Effector memory CD4-positive, alpha-beta T cell (primary cell): ENCODE data around the gene MYLIP.

Experiments
- DNase-seq, 3 donors: peaks; one replicate each; pipeline ENCODE4 v3.0.0-alpha.2; 2020
- H3K27ac ChIP-seq: 2 replicates; pipeline ENCODE4 v1.7.0; 2013; ENCODE audit warnings: mild to moderate bottlenecking, low read length, moderate library complexity; ENCODE audit not compliant: insufficient read depth, poor library complexity, severe bottlenecking
- H3K27me3 ChIP-seq: replicated peaks from 2 replicates; pipeline ENCODE4 v1.7.0; 2013; ENCODE audit warnings: mild to moderate bottlenecking, low read length; ENCODE audit not compliant: insufficient read depth, control insufficient read depth, poor library complexity, severe bottlenecking
- H3K36me3 ChIP-seq: 2 replicates; pipeline ENCODE4 v1.7.0; 2013; ENCODE audit warnings: mild to moderate bottlenecking, low read length, moderate library complexity; ENCODE audit not compliant: control insufficient read depth, insufficient read depth
- H3K4me1 ChIP-seq: 2 replicates; pipeline ENCODE4 v1.7.0; 2013; ENCODE audit warnings: low read length, mild to moderate bottlenecking; ENCODE audit not compliant: control insufficient read depth, insufficient read depth, poor library complexity, severe bottlenecking
- H3K4me3 ChIP-seq: 2 replicates; pipeline ENCODE4 v1.7.0; 2013; ENCODE audit warnings: low read length, low read depth, mild to moderate bottlenecking; ENCODE audit not compliant: insufficient read depth, poor library complexity, severe bottlenecking
- H3K9me3 ChIP-seq: 2 replicates; pipeline ENCODE4 v1.7.0; 2013; ENCODE audit warnings: mild to moderate bottlenecking, low read length, moderate library complexity; ENCODE audit not compliant: control insufficient read depth

The MYLIP gene

DNA sequence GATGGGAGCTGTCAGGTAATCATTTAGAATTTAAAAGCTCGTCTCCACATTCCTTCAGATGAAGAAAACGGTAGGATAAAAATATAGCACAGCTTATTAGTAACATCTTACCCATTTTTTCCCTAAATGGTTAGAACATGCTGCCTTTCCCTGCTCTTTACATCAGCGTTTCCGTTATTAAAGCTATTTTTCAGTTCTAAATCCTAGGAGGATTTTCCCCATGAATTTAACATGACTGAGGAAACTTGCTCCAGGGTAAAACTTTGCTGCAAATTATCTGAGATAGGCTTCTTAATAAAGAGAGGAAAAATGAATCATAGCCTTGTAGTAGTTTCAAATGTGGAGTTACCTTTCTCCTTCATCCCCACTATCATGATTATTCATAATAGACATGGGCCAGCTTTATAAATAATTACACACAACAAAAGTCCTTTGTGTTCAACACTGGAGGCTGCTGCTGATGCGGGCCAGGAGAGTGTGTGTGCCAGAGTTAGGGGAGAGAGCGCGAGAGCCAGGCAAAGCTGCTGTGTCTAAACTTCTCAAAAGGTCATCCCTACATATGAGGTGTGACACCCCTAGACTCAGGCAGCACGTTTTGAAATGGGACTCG, 24.4 kb downstream of the MYLIP start:
- Histone ChIP-seq H3K36me3 (peaks cover 58% of the 10 kb centered on the region), H3K4me1 (no peaks in the 10 kb centered on the region), H3K27me3 (no peaks in the 10 kb centered on the region), H3K9me3 (no peaks in the 10 kb centered on the region), H3K27ac (no peak overlapping the region), H3K4me3 (no peak overlapping the region)
- no peak for DNase-seq

DNA sequence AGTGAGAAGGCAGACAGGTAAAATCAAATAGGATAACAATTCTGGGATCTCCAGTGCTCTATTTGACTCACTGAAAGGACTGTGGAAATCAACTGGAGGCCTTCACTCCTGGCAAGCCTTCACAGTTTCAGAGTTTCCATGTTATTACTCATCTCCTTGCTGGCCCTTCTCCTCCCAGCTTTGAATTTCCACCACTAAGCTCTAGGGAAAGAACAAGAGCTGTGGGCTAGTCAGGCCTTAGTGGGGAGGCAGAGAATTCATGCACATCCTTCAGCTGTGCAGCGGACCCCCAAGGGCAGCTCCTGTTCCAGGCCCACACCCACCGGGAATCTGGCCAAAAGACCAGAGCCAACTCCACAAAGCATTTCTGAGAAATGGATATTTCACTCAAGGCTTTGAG, 26.0 kb downstream of the MYLIP start:
- no peak overlapping the region for H3K27ac ChIP-seq
- no peak for DNase-seq
- H3K4me3 ChIP-seq: no peak overlapping the region
- no peaks in the 10 kb centered on the region for H3K4me1 ChIP-seq
- no peaks in the 10 kb centered on the region for H3K27me3 ChIP-seq
- no peaks in the 10 kb centered on the region for H3K9me3 ChIP-seq
- peaks cover 43% of the 10 kb centered on the region for H3K36me3 ChIP-seq

DNA sequence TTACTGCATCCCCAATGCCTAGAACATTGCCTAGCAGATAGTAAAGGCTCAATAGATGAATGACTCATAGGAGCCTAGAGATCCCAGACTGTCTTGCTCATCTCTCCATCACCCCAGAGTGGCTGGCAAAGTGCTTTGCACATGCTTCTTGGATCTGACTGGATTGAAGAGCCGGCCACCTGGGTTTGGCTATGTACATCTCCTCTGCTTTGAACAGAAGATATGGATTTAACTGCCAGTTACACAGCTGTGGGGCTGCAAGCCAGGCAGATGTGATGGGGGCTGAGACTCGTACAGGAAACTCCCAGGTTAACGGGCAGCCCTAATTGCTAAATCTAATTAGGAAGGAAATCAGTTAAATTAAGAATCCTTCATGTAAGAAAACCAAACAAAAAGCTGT, 28.6 kb downstream of the MYLIP start:
- H3K9me3 ChIP-seq: no peaks in the 10 kb centered on the region
- H3K27ac ChIP-seq: no peak overlapping the region
- no peak for DNase-seq
- H3K36me3 ChIP-seq: peaks cover 25% of the 10 kb centered on the region
- no peak overlapping the region for H3K4me3 ChIP-seq
- no peaks in the 10 kb centered on the region for H3K27me3 ChIP-seq
- H3K4me1 ChIP-seq: peaks cover 6% of the 10 kb centered on the region

DNA sequence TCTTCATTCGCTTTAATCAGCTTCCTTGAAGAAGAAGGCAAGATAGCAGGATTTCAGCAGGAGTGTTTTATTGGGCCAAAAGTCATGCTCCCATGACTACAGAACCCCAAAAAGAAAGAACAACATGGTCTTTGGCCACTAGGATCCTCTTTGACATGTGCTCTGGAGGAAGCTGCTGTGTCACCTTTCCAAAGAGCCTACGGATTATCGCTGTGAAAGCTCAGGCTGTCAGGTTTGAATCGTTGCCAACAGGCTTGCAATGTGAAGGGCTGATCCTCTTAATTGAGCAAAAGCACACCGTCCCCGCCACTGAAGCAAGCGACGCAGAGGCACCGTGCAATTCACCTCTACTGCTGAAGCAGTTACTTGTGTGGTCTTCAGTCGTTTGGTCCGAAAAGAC, 29.0 kb downstream of the MYLIP start:
- H3K36me3 ChIP-seq: peaks cover 22% of the 10 kb centered on the region
- no peak for DNase-seq
- H3K4me1 ChIP-seq: peaks cover 6% of the 10 kb centered on the region
- no peaks in the 10 kb centered on the region for H3K27me3 ChIP-seq
- no peaks in the 10 kb centered on the region for H3K9me3 ChIP-seq
- no peak overlapping the region for H3K27ac ChIP-seq
- H3K4me3 ChIP-seq: no peak overlapping the region

DNA sequence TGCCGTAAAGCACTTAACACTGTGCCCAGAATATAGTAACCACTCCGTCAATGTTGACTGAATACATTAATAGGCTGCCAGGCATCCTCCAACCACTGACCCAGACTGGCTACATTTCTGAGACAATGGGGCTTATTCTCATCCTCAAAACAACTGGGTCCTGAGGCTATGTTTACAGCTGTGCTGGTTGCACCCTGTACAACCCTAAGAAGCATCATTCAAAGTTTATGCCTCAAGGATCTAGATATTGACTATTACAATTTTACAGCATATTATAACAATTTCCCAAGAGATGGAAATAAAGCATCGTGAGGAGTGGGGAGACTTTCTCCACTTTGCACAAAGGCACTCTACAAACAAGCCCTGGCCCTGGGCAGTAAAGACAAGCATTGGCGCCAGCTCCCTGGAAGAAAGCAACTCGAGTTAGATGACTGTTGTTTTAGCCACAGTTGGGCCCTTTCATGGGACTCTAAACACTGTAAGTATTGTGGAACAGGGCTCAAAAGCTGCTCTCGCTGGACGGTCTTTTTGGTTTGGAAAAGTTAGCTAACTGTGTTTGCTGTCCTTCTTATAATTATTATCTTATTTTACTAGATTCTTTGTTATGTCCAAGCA, 30.2 kb downstream of the MYLIP start:
- H3K27me3 ChIP-seq: no peaks in the 10 kb centered on the region
- no peak overlapping the region for H3K27ac ChIP-seq
- H3K36me3 ChIP-seq: peaks cover 16% of the 10 kb centered on the region
- DNase-seq: no peak
- H3K9me3 ChIP-seq: no peaks in the 10 kb centered on the region
- no peak overlapping the region for H3K4me3 ChIP-seq
- H3K4me1 ChIP-seq: peaks cover 6% of the 10 kb centered on the region

DNA sequence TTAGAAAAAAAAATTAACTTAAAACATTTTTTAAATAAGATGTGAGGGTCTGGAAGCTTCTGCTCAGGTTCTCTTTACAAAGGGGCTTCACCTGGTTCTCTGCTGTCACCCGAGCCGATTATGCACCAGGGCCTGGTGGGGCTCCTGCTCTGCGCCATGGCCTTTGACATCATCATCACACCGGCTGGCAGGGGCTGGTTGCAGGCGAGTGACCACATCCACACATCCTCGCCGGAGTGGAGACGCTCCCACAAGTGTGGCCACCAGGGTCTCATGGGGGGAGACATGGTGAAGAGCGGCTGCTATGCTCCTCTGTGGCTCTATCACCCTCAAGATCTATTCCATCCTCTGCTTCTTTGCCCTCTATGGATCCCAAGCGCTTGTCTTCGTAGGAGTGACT, 31.9 kb downstream of the MYLIP start:
- Histone ChIP-seq H3K27me3 (no peaks in the 10 kb centered on the region), H3K4me3 (no peak overlapping the region), H3K36me3 (peaks cover 3% of the 10 kb centered on the region), H3K27ac (no peak overlapping the region), H3K9me3 (no peaks in the 10 kb centered on the region), H3K4me1 (peaks cover 6% of the 10 kb centered on the region)
- no peak for DNase-seq

DNA sequence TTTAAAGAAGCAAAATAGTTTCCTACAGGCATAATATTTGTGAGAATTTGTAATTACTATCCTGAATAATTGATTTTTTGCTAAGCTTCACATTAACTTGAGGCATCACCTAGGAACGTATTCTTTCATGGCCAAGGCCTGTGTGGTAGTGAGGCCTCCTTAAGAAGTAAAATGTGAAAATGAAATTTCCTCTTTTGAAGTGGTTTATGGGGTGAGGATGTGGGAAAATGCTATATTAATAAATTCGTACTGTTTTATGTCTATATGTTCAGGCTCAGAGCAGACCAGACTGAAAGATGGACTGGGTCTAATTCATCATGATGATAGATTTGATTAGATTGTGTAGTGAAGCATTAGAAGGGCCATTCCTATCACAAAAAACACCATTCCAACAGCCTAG, 33.1 kb downstream of the MYLIP start:
- Histone ChIP-seq H3K9me3 (no peaks in the 10 kb centered on the region), H3K36me3 (no peaks in the 10 kb centered on the region), H3K4me3 (no peak overlapping the region), H3K27ac (no peak overlapping the region), H3K27me3 (no peaks in the 10 kb centered on the region), H3K4me1 (peaks cover 6% of the 10 kb centered on the region)
- DNase-seq: no peak

DNA sequence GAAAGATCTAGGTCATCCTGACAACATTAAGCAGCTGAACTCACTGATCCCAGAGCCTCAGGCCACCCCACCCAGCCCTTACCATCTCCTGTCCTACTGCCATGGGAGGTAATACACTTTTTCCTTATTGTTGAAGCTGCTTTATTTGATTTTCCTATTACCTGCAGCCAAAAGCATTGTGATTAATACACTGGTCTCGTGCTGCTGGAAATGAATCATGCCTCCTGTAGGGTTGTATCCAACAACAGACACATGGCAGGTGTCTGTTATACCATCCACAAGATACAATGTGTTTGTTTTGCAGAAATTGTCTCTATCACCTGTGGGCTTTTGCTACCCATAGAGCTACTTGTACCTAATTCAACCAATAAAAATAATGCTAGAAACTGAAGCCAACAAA, 34.2 kb downstream of the MYLIP start:
- Histone ChIP-seq H3K27ac (no peak overlapping the region), H3K4me1 (peaks cover 6% of the 10 kb centered on the region), H3K9me3 (no peaks in the 10 kb centered on the region), H3K27me3 (no peaks in the 10 kb centered on the region), H3K4me3 (no peak overlapping the region), H3K36me3 (no peaks in the 10 kb centered on the region)
- DNase-seq: no peak

DNA sequence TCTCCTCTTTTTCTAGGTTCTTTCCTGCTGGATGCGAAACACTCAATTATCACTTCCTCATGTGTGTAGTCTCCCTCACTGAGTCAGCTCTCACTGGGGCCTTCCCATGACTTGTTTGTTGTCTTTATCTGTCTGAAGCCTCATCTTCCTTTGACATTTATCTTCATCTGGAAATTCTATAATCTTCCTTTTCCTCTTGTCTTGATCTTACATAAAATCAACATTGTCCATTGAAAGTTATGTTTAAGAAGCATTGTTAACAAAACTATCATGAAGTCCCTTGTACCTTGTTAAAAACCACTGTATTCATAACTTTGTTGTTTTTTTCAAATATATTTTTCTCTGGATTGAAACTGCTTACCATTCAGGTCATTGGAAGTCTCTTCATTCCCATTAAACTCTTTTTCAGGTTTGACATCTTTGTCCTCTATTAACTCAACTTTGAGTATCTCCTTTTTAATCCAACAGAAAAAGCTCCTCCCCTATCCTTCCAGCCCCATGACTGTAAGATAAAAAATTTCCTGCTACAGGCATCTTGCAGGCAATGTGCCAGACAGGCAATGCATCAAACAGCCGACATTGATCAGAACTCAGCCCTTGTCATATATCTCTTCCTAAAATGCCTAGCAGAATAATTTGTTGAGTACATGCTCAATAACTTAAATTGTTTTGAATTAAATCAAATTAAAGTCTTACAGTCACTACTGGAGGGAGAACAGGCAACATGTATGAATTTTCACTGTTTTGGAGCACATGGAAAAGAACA, 34.8 kb downstream of the MYLIP start:
- no peaks in the 10 kb centered on the region for H3K27me3 ChIP-seq
- H3K4me3 ChIP-seq: no peak overlapping the region
- H3K9me3 ChIP-seq: no peaks in the 10 kb centered on the region
- H3K27ac ChIP-seq: no peak overlapping the region
- DNase-seq: no peak
- H3K4me1 ChIP-seq: peaks cover 6% of the 10 kb centered on the region
- no peaks in the 10 kb centered on the region for H3K36me3 ChIP-seq

DNA sequence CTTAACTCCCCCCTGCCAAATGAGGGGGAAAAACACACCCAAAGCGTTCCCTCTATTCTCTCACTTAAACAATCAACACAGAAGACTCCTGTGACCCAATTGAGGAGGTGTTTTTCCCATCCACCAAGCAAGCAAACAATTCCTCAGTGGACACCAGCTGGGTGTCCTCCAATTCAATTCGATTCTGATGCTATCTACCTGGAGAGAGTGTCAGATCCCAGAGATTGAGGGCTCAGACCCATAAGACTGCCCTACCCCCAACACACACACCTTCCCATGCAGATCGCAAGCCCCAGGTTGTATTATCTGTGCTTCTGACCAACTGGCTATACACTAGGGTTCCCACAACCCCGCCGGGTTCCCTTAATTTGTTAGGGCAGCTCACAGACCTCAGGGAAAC, 36.8 kb downstream of the MYLIP start:
- no peak overlapping the region for H3K27ac ChIP-seq
- H3K4me3 ChIP-seq: no peak overlapping the region
- DNase-seq: no peak
- H3K4me1 ChIP-seq: peaks cover 6% of the 10 kb centered on the region
- H3K36me3 ChIP-seq: no peaks in the 10 kb centered on the region
- H3K9me3 ChIP-seq: no peaks in the 10 kb centered on the region
- no peaks in the 10 kb centered on the region for H3K27me3 ChIP-seq
